MCF 10A (cell line): Measurements from ENCODE around the gene MME. TPM values are rescaled to one million over a fixed set of nuclear protein-coding genes. Genes with fewer than 3 reads are reported as not detected.

Source experiments
- BruUV-seq: library from RNA; stranded (reverse); fragments of 400-500 nt; replicated peaks from 2 replicates; lab custom pipeline; 2021; lab: Mats Ljungman, UMichigan
- CTCF ChIA-PET: fragments of 300-600 bp; sonication (Branson Sonifier 250); formaldehyde crosslinking; extraction: SDS; loops from one replicate; lab custom pipeline; 2021; ENCODE audit warnings: antibody characterized with exemption, inconsistent platforms; lab: Yijun Ruan, JAX
- POLR2A ChIA-PET: fragments of 300-600, 350-650 bp; sonication (Branson Sonifier 250); formaldehyde crosslinking; extraction: SDS; loops from one replicate; lab custom pipeline; 2020; ENCODE audit warnings: antibody characterized with exemption, inconsistent platforms; lab: Yijun Ruan, JAX
- DNase-seq: peaks from one replicate; pipeline ENCODE4 v3.0.0-alpha.2; 2018; ENCODE audit not compliant: unreplicated experiment
- H3K27ac Mint-ChIP-seq: one replicate; pipeline ENCODE4 v1.8.0; 2022; ENCODE audit warnings: mild to moderate bottlenecking, low read depth, mixed read lengths; ENCODE audit not compliant: unreplicated experiment
- H3K27me3 Mint-ChIP-seq: one replicate; pipeline ENCODE4 v1.8.0; 2022; ENCODE audit warnings: mixed read lengths; ENCODE audit not compliant: insufficient read depth, unreplicated experiment
- H3K36me3 Mint-ChIP-seq: one replicate; pipeline ENCODE4 v1.8.0; 2022; ENCODE audit warnings: mild to moderate bottlenecking, moderate library complexity, mixed read lengths; ENCODE audit not compliant: insufficient read depth, unreplicated experiment
- H3K4me1 Mint-ChIP-seq: one replicate; pipeline ENCODE4 v1.8.0; 2022; ENCODE audit warnings: mixed read lengths; ENCODE audit not compliant: insufficient read depth, unreplicated experiment
- H3K4me3 Mint-ChIP-seq: one replicate; pipeline ENCODE4 v1.8.0; 2022; ENCODE audit warnings: mild to moderate bottlenecking, moderate library complexity, mixed read lengths; ENCODE audit not compliant: unreplicated experiment
- H3K9me3 Mint-ChIP-seq: one replicate; pipeline ENCODE4 v1.8.0; 2022; ENCODE audit warnings: mixed read lengths; ENCODE audit not compliant: unreplicated experiment
- CTCF ChIP-seq: fragments of 200-600 bp; IDR thresholded peaks from one replicate; pipeline ENCODE4 v1.8.0; 2022; ENCODE audit warnings: antibody characterized with exemption, mild to moderate bottlenecking; ENCODE audit not compliant: unreplicated experiment
- intact Hi-C: fragments of 100-400 bp; cut with micrococcal nuclease; formaldehyde crosslinking; loops from 2 replicates; pipeline ENCODE4 v1.14.1; 2022
- total RNA-seq: library from RNA; stranded (reverse); gene quantifications from 2 replicates; pipeline ENCODE4 v1.2.3, GENCODE V29; 2022

Gene MME
- total RNA-seq, 1 experiment from 2014 or later: 26.3 TPM

- no peak for DNase-seq
- Mint-ChIP-seq H3K36me3 (no peaks in the 10 kb centered on the region), H3K27ac (peak overlapping the region; percentile 59), H3K9me3 (no peaks in the 10 kb centered on the region), H3K27me3 (no peaks in the 10 kb centered on the region), H3K4me1 (peaks cover 10% of the 10 kb centered on the region), H3K4me3 (no peak overlapping the region)
- ChIA-PET CTCF (interaction anchor here (1.0 kb wide), 1 partner anchor 14 kb away, joined by 3 read pairs; no protein-coding TSS in a partner anchor), POLR2A (interaction anchor here (0.6 kb wide), 1 partner anchor 196 kb away, joined by 3 read pairs; no protein-coding TSS in a partner anchor)
- TF ChIP-seq CTCF: no peak
- no TSS peak for BruUV-seq
- intact Hi-C loops: no loop called here
Observed at GRCh38 chr3:155101398-155101797, 21.3 kb downstream of the MME start.

GRCh38 chr3:155102329-155102728 lies 22.2 kb downstream of the MME start:
- BruUV-seq: no TSS peak
- Mint-ChIP-seq H3K9me3 (no peaks in the 10 kb centered on the region), H3K36me3 (no peaks in the 10 kb centered on the region), H3K4me3 (no peak overlapping the region), H3K4me1 (peaks cover 10% of the 10 kb centered on the region), H3K27me3 (no peaks in the 10 kb centered on the region), H3K27ac (peak overlapping the region; percentile 59)
- ChIA-PET CTCF (interaction anchor here (0.8 kb wide), 1 partner anchor 221 kb away, joined by 3 read pairs; no protein-coding TSS in a partner anchor), POLR2A (interaction anchor here (0.6 kb wide), 1 partner anchor 24 kb away, joined by 4 read pairs; no protein-coding TSS in a partner anchor)
- intact Hi-C loops: no loop called here
- TF ChIP-seq CTCF: no peak
- DNase-seq: no peak

- Mint-ChIP-seq H3K4me3 (no peak overlapping the region), H3K36me3 (no peaks in the 10 kb centered on the region), H3K4me1 (peaks cover 6% of the 10 kb centered on the region), H3K27me3 (no peaks in the 10 kb centered on the region), H3K27ac (no peak overlapping the region), H3K9me3 (no peaks in the 10 kb centered on the region)
- no peak for TF ChIP-seq CTCF
- no peak for DNase-seq
- intact Hi-C loops: no loop called here
- CTCF ChIA-PET: interaction anchor here (0.9 kb wide), 1 partner anchor 9 kb away, joined by 3 read pairs; no protein-coding TSS in a partner anchor
- POLR2A ChIA-PET: interaction anchor here (0.6 to 1.8 kb wide), 3 partner anchors 10 to 28 kb away, joined by 3 to 6 read pairs (median 4); no protein-coding TSS in a partner anchor
- no TSS peak for BruUV-seq
Observed at GRCh38 chr3:155103686-155104085, 23.6 kb downstream of the MME start.

- Mint-ChIP-seq H3K4me3 (no peak overlapping the region), H3K9me3 (no peaks in the 10 kb centered on the region)
- CTCF ChIA-PET: interaction anchor here (1.0 kb wide), 1 partner anchor 54 kb away, joined by 3 read pairs; no protein-coding TSS in a partner anchor
Observed at GRCh38 chr3:155106119-155106518, 26.0 kb downstream of the MME start.

More at GRCh38 chr3:155106119-155106518, 26.0 kb downstream of the MME start:
- POLR2A ChIA-PET: no interaction called here
- H3K27ac Mint-ChIP-seq: no peak overlapping the region
- TF ChIP-seq CTCF: no peak
- intact Hi-C loops: no loop called here
- DNase-seq: no peak
- H3K27me3 Mint-ChIP-seq: no peaks in the 10 kb centered on the region
- no TSS peak for BruUV-seq
- peaks cover 6% of the 10 kb centered on the region for H3K4me1 Mint-ChIP-seq
- H3K36me3 Mint-ChIP-seq: no peaks in the 10 kb centered on the region
